ENCODE measurements around the gene RGS1. TPM values are rescaled to one million over a fixed set of nuclear protein-coding genes. Genes with fewer than 3 reads are reported as not detected.

Gene RGS1
- total and polyA plus RNA-seq, 3 donors from 2014 or later = 3.9 to 69.5 (median 17.2) TPM

GRCh38 chr1:192576190-192577144 lies 894 bp downstream of the RGS1 start:
- no peak for DNase-seq
- 97 to 98% methylated on average over 1 of the region's 1 CpG for WGBS, 2 donors
- Histone ChIP-seq H3K36me3 (ENCODE audit: low read depth, missing control alignments) (no peaks in the 10 kb centered on the region), H3K9me3 (no peaks in the 10 kb centered on the region), H3K4me3 (no peak overlapping the region), H3K27me3 (no peaks in the 10 kb centered on the region), H3K27ac (no peak overlapping the region), H3K4me1 (no peaks in the 10 kb centered on the region)
- intact Hi-C loops (cut with DNase I; ENCODE audit: low total_unique reads) = no loop called here
- TF ChIP-seq, protein P1, sequence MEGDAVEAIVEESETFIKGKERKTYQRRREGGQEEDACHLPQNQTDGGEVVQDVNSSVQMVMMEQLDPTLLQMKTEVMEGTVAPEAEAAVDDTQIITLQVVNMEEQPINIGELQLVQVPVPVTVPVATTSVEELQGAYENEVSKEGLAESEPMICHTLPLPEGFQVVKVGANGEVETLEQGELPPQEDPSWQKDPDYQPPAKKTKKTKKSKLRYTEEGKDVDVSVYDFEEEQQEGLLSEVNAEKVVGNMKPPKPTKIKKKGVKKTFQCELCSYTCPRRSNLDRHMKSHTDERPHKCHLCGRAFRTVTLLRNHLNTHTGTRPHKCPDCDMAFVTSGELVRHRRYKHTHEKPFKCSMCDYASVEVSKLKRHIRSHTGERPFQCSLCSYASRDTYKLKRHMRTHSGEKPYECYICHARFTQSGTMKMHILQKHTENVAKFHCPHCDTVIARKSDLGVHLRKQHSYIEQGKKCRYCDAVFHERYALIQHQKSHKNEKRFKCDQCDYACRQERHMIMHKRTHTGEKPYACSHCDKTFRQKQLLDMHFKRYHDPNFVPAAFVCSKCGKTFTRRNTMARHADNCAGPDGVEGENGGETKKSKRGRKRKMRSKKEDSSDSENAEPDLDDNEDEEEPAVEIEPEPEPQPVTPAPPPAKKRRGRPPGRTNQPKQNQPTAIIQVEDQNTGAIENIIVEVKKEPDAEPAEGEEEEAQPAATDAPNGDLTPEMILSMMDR (IDR thresholded peaks at IDR 0.05) = no peak
- no peak for TF ChIP-seq POLR2A (IDR thresholded peaks at IDR 0.05)

- intact Hi-C loops (cut with DNase I; ENCODE audit: low total_unique reads) = no loop called here
- Histone ChIP-seq H3K4me1 (no peaks in the 10 kb centered on the region), H3K27ac (no peak overlapping the region), H3K27me3 (no peaks in the 10 kb centered on the region), H3K4me3 (no peak overlapping the region), H3K9me3 (no peaks in the 10 kb centered on the region), H3K36me3 (ENCODE audit: low read depth, missing control alignments) (no peaks in the 10 kb centered on the region)
- DNase-seq = no peak
- 94% methylated on average over 2 of the region's 2 CpGs for WGBS, 2 donors
- TF ChIP-seq, protein P1 (IDR thresholded peaks at IDR 0.05) = no peak
- no peak for TF ChIP-seq POLR2A (IDR thresholded peaks at IDR 0.05)
These were observed 1.9 kb downstream of the RGS1 start for GRCh38 chr1:192577145-192578140.

- Histone ChIP-seq H3K27me3 (no peaks in the 10 kb centered on the region), H3K36me3 (ENCODE audit: low read depth, missing control alignments) (no peaks in the 10 kb centered on the region), H3K27ac (no peak overlapping the region), H3K4me3 (no peak overlapping the region), H3K9me3 (no peaks in the 10 kb centered on the region), H3K4me1 (no peaks in the 10 kb centered on the region)
- intact Hi-C loops (cut with DNase I; ENCODE audit: low total_unique reads) = no loop called here
- no peak for DNase-seq
- 73 to 79% methylated on average over 1 of the region's 1 CpG for WGBS, 2 donors
- TF ChIP-seq POLR2A (IDR thresholded peaks at IDR 0.05) = no peak
- TF ChIP-seq, protein P1 (IDR thresholded peaks at IDR 0.05) = no peak
These were observed 2.8 kb downstream of the RGS1 start for GRCh38 chr1:192578144-192578909.

DNA sequence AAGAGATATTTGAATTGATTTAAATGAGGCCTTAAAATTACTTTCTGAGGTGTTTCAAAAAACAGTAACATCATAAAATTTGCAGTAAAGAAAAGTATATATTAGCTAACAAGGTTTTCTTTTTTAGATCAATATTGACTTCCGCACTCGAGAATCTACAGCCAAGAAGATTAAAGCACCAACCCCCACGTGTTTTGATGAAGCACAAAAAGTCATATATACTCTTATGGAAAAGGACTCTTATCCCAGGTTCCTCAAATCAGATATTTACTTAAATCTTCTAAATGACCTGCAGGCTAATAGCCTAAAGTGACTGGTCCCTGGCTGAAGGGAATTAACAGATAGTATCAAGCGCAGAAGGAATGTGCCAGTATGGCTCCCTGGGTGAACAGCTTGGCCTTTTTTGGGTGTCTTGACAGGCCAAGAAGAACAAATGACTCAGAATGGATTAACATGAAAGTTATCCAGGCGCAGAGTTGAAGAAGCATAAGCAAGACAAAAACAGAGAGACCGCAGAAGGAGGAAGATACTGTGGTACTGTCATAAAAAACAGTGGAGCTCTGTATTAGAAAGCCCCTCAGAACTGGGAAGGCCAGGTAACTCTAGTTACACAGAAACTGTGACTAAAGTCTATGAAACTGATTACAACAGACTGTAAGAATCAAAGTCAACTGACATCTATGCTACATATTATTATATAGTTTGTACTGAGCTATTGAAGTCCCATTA lies 3.6 kb downstream of the RGS1 start:
- Histone ChIP-seq H3K27ac (no peak overlapping the region), H3K4me3 (no peak overlapping the region), H3K36me3 (ENCODE audit: low read depth, missing control alignments) (no peaks in the 10 kb centered on the region), H3K27me3 (no peaks in the 10 kb centered on the region), H3K4me1 (no peaks in the 10 kb centered on the region), H3K9me3 (no peaks in the 10 kb centered on the region)
- no peak for DNase-seq
- intact Hi-C loops (cut with DNase I; ENCODE audit: low total_unique reads) = no loop called here
- TF ChIP-seq, protein P1 (IDR thresholded peaks at IDR 0.05) = no peak
- TF ChIP-seq POLR2A (IDR thresholded peaks at IDR 0.05) = no peak
- WGBS, 2 donors = 81 to 93% methylated on average over 6 of the region's 6 CpGs
